ENCODE results near the gene SF3A1. TPM values are rescaled to one million over a fixed set of nuclear protein-coding genes. Genes with fewer than 3 reads are reported as not detected.
"Not testable (repeated sequence)": the region's sequence is repeated elsewhere in the genome, so short reads cannot be mapped to it uniquely, and the experiment has no call there.

Gene SF3A1
- total RNA-seq, 1 donor from 2014 or later: 179 TPM

DNA sequence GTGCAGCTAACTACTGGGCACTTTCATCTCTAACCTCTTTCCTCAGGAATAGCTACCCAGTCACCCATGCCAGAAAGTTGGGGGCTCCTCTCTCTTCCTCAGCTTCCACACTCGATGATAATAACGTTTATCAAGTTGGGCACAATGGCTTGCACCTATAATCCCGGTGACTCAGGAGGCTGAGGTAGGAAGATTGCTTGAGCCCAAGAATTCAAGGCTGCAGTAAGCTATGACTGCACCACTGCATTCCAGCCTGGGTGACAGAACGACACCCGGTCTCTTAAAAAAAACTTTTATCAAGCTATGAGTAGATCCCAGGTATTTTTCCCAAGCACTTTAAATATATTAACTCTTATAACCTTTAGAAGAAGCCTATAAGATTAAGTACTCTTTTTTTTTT, 2.0 kb downstream of the SF3A1 start:
- no peak for DNase-seq (ENCODE audit: low spot score)

DNA sequence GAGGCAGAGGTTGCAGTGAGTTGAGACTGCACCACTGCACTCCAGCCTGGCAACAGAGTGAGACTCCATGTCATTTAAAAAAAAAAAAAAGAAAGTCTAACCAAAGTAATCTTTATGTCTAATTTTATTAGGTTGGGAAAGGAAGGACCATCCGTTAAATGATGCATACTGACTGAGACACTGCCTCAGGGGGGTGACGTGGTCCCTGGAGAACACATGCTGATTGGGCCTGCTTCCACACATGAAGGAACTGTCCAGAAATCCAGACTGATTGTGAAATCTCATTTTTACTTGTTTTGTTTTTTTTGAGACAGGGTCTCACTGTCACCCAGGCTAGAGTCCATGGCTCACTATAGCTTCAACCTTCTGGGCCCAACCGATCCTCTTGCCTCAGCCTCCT, 5.5 kb downstream of the SF3A1 start:
- no peak for DNase-seq (ENCODE audit: low spot score)

DNA sequence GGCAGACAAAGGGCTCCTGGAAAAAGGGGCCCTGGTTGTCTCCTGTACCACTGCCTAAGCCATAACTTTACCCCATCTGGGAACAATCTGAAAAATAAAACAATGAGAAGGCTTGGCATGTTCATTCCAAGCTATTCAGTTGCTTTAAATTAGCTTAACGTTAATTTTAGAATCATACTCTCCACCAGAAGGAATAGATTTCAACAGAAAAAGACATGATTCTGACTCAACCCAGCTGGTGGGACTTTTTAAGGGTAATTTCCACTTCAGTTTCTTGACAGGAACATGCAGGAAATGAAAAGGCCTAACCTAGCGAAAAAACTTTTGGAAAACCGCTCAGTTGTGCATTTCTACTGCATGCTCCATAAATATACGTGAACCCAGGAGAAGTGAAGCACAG, 7.9 kb downstream of the SF3A1 start:
- DNase-seq (ENCODE audit: low spot score): no peak

DNA sequence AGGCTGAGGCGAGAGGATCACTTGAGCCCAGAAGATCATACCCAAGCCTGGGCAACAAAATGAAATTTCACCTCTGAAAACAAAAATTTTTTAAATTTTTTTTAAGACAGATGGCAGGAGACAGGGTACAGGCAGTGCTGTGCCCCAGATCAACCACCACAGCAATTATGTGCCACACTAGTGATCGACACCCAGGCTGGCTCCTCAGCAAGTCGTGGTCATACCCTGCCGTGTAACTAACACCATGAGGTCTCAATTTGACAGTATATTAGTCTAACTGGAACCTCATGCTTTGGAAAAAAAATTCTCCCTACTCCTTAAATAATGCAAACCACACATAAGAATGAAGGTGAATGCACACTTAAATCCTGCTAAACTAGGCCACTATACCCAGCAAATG, 8.3 kb downstream of the SF3A1 start:
- no peak for DNase-seq (ENCODE audit: low spot score)

DNA sequence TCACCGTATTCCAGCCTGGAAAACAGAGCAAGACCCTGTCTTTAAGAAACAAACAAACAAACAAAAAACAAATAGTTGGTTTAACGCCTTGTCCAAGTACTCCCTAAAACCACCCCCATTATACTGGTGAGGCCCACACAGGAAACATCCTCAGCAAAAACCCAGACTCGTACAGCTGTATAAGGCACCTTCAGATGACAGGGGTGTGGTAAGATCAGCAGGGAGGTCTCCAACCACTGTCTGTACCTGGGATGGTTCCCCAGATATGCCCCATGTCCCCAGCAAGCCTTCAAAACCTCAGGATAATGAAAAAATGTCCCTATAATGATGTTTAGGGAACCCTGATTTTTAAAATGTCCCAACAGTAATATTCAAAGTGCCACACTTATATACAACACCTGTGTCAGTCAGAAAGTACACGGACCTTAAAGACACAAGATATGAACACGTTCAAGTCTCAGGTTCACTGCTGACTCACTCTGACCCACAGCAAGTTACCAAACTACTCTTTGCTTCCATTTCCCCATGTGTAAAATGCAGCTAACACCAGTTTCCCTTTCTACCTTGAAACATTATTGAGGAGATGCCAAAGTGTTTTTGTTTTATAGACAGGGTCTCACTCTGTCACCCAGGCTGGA, 9.3 kb downstream of the SF3A1 start:
- no peak for DNase-seq (ENCODE audit: low spot score)

DNA sequence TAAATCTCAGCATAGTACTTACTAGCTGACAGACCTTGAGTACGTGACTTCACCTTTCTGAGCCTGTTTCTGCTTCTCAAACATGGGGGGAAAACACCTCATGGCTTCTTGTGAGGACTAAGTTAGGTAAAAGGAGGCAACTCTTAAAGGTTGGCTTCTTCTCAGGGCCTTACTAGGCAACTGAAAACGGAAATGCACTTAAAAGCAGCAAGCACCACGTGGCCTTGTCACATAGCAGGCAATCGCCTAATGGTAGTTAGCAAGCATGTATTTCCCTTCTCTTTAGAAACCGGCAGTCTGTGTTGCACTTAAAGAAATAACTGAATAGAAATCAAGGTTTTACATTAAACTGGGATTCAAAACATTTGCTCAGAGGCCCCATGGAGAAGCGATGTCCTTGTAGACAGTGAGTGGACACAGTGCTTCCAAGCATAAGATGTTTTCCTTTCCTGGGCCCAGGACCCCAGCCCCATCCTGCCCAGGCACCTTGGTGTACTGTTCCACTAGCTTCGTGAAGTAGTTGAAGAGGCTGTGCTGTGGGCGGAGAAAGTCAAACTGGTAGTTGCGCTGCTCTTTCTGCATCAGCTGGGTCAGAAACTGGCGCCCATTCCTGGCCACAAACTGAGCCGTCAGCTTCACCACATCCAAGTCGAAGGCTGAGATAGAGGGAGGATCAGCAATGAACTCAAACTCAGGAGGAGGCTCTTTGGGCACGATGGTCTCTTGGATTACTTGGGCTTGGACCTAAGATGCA, 12.1 kb downstream of the SF3A1 start:
- no peak for DNase-seq (ENCODE audit: low spot score)

DNA sequence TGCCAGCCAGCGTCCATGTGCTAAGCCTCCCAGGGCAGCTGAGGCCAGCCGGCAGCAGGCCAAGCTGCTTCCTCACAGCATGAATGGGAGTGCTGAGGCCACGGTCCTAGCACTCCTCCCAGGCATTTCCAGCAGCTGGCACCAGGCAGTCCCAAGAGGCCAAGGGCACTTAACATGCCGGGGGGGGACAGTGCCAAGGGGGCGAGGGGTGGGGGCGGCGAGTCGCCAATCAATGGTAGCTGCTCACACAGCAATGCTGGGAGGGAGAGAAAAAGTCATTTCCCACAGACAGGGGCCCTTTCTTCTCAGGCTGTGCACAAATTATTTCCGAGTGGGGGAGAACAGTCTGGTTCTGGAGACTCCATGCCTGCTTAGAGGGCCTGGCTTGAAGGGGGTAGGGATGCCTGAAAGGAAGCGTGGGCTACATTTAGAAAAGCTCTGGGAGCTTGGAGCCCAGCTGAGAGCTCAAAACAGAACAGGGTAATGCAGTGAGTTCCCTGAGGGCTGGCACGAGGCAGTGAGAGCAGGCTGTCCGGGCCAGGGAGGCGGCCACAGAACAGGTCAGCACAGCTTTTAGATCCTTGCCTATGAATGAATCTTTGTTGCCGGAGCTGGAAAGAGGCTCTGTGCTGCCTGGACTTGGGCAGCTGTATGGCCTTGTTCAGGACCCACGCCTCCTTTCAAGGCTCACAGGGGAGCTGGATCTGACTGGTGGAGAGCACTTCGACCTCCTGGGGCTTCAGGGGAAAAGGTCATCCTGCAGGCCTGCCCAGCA, 15.6 kb downstream of the SF3A1 start:
- DNase-seq (ENCODE audit: low spot score): no peak

DNA sequence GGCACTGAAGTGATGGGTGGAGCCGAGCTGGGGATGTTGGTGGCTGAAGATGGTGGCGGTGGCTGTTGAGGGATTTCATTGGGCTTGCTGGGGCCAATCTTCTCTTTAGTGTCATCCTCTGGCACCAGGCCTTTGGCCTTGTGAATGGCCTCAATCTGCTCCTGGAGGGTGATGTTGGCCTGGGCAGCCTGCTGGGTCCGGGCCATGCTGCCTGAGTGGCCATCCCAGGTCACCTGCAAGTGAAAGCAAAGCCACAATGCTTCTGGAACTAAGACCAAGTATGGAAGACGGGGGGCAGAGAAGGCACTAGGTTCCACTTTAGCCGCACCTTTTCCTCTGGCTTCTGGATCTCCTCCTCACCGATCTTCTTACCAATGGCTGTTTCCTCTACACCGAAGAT, 17.9 kb downstream of the SF3A1 start:
- no peak for DNase-seq (ENCODE audit: low spot score)

DNA sequence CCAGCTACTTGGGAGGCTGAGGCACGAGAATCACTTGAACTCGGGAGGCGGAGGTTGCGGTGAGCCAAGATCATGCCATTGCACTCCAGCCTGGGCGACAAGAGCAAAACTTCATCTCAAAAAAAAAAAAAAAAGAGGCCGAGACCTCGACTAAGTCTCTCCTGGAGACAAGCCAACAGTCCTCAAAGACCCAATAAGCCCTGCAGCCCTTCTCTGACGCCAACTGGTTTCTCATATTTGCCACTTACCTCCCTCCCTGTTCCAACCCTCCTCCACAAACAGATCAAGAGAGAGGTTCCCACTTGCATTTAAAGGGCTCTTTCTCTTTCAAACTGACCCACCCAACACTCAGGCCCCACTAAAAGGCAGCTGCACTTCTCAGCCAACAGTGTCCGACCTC, 18.4 kb downstream of the SF3A1 start:
- DNase-seq (ENCODE audit: low spot score): not testable (repeated sequence)

DNA sequence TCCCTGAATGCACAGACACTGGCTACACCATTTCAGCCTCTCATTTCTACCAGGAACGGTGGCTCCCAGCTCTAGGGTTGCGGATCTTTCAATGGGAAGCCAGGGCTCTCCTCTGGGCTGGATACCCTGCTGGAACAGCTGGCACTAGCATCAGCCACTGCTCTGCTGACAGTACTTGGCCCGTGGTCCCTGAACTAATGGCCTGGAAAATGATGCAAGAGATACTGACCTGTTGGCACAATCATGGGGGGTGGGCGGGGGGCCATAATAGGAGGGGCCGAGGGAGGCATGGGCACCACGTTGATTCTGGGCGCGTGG, 19.3 kb downstream of the SF3A1 start:
- DNase-seq (ENCODE audit: low spot score): no peak

DNA sequence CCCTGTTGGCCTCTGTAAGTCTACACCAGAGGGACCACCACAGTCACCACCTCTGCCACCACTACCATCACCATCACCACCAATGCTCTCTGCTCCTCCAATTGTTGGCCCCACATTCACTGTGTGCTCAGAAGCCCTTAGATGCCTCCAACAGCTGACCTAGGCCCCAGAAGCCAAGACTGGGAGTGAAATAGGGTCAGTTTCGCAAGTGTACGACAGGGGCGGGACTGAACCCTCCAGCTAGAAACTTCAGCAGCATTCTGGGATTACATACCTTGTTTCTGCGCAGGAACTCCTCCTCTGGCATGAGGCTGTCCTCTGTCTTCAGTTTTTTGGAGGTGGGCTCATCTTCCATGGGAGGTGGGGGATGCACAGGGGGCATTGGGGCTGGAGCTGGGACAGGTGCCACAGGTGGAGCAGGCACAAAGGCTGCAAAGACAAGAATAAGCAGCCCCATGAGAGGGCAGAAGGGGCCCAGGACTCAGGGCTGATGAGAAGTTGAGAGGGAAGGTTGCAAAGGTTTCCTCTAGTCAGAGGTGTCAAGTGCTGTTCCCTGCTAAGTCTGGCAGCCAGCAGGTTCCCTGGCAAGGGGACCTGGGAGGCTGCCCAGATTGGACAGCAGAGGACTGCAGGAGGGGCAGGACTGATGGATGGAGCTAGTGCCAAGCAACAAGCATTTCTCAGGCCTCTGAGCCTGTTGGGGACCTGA, 19.8 kb downstream of the SF3A1 start:
- no peak for DNase-seq (ENCODE audit: low spot score)

DNA sequence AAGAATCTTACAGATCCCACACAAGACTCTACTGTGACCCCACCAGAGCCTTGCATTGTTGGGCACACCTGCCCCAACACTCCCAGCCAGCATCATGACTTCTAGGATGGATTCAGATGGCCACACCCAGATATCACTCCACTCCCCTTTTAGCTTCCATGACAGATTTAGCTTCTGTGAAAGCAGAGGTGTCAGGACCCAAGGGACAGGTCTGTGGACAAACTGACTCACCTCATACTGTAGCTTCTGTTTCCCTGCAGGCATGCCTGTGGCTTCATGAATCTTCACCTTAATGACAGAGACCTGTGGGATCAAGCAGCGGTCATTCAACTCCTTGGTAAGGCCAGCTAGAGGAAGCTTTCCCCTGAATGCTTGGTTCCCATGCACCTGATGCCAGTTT, 21.5 kb downstream of the SF3A1 start:
- no peak for DNase-seq (ENCODE audit: low spot score)

DNA sequence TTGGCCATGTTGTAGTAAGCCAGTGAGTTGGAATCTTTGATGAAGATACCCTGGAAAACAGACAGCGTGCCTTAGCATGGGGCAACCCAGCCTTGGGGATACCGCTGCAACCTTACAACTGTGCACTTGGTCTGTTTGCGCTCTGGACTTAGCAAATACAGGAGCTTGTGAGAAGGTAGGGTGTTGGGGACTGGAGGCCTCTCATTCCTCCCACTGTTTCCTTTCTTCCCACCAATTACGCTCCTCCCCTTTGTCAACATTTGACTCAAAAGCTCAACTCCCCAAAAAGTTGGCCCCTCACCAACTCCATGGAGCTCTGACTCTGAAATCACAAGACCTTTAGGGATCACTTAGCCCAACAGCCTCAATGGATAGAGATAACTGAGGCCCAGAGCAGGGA, 22.0 kb downstream of the SF3A1 start:
- DNase-seq (ENCODE audit: low spot score): no peak

DNA sequence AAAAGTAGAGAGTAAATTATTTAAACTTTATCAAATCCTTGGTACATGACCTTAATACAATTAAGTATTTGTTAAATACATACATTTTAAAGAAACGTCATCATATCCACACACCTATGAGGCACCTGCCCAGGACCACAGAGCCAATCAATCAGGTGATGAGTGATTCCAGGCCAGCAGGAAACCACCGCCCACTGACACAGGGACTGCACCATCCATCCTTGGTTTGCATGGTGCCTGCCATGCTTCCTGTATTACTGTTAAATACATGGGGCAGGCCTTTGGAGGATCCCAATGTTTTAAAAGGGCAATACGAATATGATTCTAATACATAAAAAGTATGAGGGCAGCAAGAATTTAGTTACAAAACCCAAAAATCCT, 23.0 kb downstream of the SF3A1 start:
- DNase-seq (ENCODE audit: low spot score): no peak

DNA sequence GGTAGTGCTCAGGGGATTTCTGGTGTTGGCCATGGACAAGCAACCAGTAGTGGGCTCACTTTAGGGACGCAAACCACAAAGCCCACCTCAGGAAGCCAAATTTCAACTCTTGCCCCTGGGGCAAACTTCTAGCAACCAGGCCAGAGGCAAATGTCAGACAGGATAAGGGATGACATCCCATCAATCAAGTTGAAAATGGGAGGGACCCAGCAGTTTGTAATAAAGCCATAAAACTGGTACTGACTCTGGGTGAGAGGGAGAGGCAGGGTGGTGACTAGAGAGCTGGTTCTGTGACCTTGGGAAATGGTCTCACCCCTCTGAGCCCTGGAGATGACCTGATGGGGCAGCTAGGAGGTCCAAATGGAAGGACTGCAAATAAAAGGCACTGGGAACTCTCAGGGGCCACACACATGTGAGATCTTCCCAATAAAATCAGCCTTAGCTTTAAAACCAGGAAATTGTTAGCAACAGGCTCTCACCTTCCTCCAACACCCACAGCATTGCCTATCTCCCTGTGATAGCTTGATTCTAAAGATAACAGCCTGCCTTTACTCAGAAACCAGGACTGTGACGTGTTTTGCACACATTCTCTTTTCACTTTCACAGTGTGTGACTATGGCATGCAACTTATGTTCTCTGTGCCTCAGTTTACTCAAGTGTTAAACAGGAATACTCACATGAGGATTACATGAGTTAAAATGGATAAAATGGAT, 23.5 kb downstream of the SF3A1 start:
- DNase-seq (ENCODE audit: low spot score): no peak

DNA sequence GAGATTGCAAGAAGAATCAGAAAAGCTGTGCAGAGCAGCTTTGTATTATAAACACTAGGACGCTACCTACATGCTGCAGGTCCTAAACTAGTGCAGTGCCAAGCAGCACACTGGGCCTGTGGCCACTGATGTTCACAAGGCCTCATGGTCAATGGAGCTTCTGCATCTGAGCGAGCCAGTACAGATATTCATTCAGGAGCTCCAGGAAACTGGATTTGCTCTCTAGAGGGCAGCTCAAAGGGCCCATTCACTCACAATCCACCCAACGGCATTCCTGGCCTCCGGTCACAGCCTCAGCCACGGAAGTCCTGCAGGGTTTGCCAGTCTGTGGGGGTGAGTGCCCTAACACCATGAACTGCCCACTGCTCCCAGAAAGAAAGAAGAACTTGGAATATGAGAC, 24.1 kb downstream of the SF3A1 start:
- DNase-seq (ENCODE audit: low spot score): no peak

DNA sequence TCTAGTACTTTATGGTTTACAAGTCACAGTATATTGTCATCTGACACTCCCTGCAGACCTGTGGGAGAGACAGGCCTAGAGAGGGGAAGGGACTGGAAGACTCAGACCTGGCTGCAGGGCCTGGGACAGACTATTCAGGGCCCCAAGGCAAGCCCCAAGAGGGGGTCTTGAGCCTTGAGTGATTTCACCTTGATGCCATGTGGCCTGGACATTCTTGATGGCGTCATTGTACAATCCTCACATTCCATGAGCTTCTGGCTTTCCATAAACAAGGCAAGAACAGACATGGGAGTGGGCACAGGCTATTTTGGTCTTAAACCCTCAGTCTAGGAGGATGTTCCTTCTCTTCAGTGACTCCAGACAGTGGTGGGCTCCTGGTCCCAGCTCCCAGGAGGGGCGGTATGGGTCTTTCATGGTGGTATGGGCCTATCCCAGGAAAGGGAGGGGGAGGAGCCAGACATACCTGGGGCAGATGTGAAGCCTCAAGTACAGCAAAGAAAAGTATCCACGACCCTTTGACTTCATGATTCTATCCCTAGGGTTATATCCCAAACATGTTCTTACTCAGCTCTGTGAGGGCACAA, 28.1 kb downstream of the SF3A1 start:
- no peak for DNase-seq (ENCODE audit: low spot score)

DNA sequence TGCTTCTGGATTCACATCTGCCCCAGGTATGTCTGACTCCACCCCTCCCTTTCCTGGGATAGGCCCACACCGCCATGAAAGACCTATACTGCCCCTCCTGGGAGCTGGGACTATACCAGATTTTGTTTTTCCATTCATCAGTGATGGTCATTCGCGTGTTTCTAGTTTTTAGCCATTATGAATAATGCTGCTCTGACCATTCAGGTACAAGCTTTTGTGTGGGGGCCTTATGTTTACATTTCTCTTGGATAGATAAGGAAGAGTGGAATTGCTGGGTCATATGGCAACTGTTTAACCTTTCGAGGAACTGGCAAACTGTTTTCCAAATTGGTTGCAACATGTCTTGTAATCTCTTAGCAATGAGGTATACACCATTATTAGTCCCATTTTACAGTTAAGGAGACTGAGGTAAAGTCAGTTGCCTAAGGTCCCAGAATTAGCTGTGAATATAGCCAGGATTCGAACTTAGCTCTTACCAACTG, 28.8 kb downstream of the SF3A1 start:
- no peak for DNase-seq (ENCODE audit: low spot score)

DNA sequence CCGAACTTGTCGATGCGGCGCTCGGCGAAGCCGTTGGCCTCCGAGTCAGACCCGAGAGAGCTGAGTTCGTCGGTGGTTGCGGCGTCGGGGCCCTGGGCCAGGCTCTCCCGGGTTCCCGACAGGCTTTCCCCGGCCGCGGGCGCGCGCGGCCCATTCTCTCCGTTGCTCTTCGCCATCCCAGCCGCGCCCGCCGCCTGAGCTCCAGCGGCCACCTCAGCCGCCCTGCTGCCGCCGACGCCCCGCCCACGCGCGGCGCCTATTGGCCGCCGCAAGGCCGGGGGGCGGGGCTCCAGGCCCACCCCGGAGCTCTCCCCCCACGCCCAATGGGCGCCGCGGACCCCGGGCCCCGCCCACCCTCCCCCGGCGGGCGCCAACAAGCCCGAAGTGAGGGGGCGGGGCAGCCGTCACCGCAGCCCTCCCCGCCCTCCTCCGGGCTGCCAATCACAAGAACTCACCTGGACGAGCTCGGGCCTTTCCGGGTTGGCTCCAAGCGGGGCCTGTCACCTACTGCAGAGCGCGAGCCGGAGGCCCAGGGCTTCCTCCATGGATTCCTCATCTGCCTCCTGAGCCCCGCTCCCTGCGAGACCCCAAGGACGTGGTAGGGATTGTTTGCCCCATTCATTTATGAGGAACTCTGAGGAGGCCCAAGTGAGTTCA, 29.9 kb downstream of the SF3A1 start, which contains the start of gene TBC1D10A:
TSS of gene TBC1D10A (minus strand) at position 236 of the 657 bp plus-strand sequence. CDS start at position 176, 60 bp downstream.
- DNase-seq (ENCODE audit: low spot score): peak; percentile 93

DNA sequence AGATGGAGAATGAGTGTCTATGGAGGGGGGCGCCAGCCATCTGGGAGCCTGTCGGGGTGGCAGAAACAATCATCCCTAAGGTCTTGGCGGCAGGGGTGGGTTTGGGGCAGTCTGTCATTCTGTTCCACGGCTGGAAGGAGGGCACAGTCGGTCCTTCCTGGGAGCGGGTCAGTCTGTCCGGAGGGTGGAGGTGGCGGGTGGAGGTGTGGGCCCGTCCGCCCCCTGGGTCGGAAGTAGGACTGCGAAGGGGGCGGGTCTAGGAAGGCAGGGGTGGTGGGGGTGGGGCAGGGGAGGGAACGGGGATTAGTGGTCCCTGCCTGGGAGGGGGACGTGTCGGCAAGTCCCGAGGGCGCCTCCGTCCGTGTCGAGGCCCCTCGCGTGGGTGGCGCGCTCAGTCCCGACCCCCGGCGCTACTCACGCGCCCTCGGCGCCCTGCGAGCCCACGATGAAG, 30.4 kb downstream of the SF3A1 start:
- no peak for DNase-seq (ENCODE audit: low spot score)

Measured in mucosa of gallbladder (tissue), 1 donor.